ENCODE measurements around the gene WNK4. TPM values are rescaled to one million over a fixed set of nuclear protein-coding genes. Genes with fewer than 3 reads are reported as not detected.

WNK4 gene
- total RNA-seq, 1 experiment from 2014 or later: 11.9 TPM

GRCh38 chr17:42817866-42818265 is 37.5 kb downstream of the WNK4 start:
- no peak overlapping the region for H3K27ac ChIP-seq
- H3F3A ChIP-seq (ENCODE audit: insufficient read depth, low read depth): peaks cover 10% of the 10 kb centered on the region
- ChIA-PET POLR2A (ENCODE audit: unreplicated experiment) (interaction anchor here (0.6 kb wide), 1 partner anchor 22 kb away, joined by 4 read pairs; no protein-coding TSS in a partner anchor), CTCF (no interaction called here)
- H3K79me2 ChIP-seq (ENCODE audit: low read depth): peaks cover 4% of the 10 kb centered on the region
- peaks cover 35% of the 10 kb centered on the region for H3K36me3 ChIP-seq (ENCODE audit: low read depth)
- H4K20me1 ChIP-seq (ENCODE audit: insufficient read depth): no peaks in the 10 kb centered on the region
- no peaks in the 10 kb centered on the region for H3K9me3 ChIP-seq (ENCODE audit: insufficient read depth, low read depth)
- H3K9me2 ChIP-seq (ENCODE audit: insufficient read depth): no peaks in the 10 kb centered on the region
- H3K4me3 ChIP-seq: no peak overlapping the region
- BruUV-seq (replicated peaks): no TSS peak
- intact Hi-C loops (cut with micrococcal nuclease; ENCODE audit: unreplicated experiment): no loop called here
- H3K4me2 ChIP-seq: no peak overlapping the region
- H3K27me3 ChIP-seq (ENCODE audit: insufficient read depth, low read depth): no peaks in the 10 kb centered on the region
- peaks cover 2% of the 10 kb centered on the region for H3K4me1 ChIP-seq (replicated peaks; ENCODE audit: insufficient read depth)
- DNase-seq: no peak
- TF ChIP-seq CTCF (conservative IDR thresholded peaks at IDR 0.05) (no peak), EZH2 (IDR thresholded peaks at IDR 0.05; ENCODE audit: low read depth) (no peak)
- no peak overlapping the region for H2AFZ ChIP-seq

- peaks cover 10% of the 10 kb centered on the region for H3K79me2 ChIP-seq (ENCODE audit: low read depth)
- H3K4me2 ChIP-seq: no peak overlapping the region
- no peak overlapping the region for H3K27ac ChIP-seq
- H4K20me1 ChIP-seq (ENCODE audit: insufficient read depth): no peaks in the 10 kb centered on the region
- no peak overlapping the region for H2AFZ ChIP-seq
- BruUV-seq (replicated peaks): no TSS peak
- H3K4me3 ChIP-seq: no peak overlapping the region
- H3K4me1 ChIP-seq (replicated peaks; ENCODE audit: insufficient read depth): peaks cover 7% of the 10 kb centered on the region
- no peaks in the 10 kb centered on the region for H3K9me3 ChIP-seq (ENCODE audit: insufficient read depth, low read depth)
- TF ChIP-seq CTCF (conservative IDR thresholded peaks at IDR 0.05) (no peak), EZH2 (IDR thresholded peaks at IDR 0.05; ENCODE audit: low read depth) (no peak)
- H3F3A ChIP-seq (ENCODE audit: insufficient read depth, low read depth): peaks cover 10% of the 10 kb centered on the region
- DNase-seq: no peak
- no peaks in the 10 kb centered on the region for H3K27me3 ChIP-seq (ENCODE audit: insufficient read depth, low read depth)
- no peaks in the 10 kb centered on the region for H3K9me2 ChIP-seq (ENCODE audit: insufficient read depth)
- intact Hi-C loops (cut with micrococcal nuclease; ENCODE audit: unreplicated experiment): no loop called here
- H3K36me3 ChIP-seq (ENCODE audit: low read depth): peaks cover 35% of the 10 kb centered on the region
- CTCF ChIA-PET: no interaction called here
- POLR2A ChIA-PET (ENCODE audit: unreplicated experiment): interaction anchor here (0.6 kb wide), 1 partner anchor 22 kb away, joined by 4 read pairs; no protein-coding TSS in a partner anchor
Measured at GRCh38 chr17:42818379-42818778, 38.0 kb downstream of the WNK4 start.

GRCh38 chr17:42819939-42820535 is 39.6 kb downstream of the WNK4 start:
- no peak for TF ChIP-seq EZH2 (IDR thresholded peaks at IDR 0.05; ENCODE audit: low read depth)
- peak; percentile 83 for TF ChIP-seq CTCF (conservative IDR thresholded peaks at IDR 0.05)
- BruUV-seq (replicated peaks): no TSS peak
- Histone ChIP-seq H2AFZ (no peak overlapping the region), H3K9me3 (ENCODE audit: insufficient read depth, low read depth) (no peaks in the 10 kb centered on the region), H3K27ac (no peak overlapping the region), H3K79me2 (ENCODE audit: low read depth) (peaks cover 16% of the 10 kb centered on the region), H3K4me3 (no peak overlapping the region), H3K4me2 (no peak overlapping the region), H3K9me2 (ENCODE audit: insufficient read depth) (no peaks in the 10 kb centered on the region), H3K36me3 (ENCODE audit: low read depth) (peaks cover 31% of the 10 kb centered on the region), H3F3A (ENCODE audit: insufficient read depth, low read depth) (peaks cover 10% of the 10 kb centered on the region), H3K27me3 (ENCODE audit: insufficient read depth, low read depth) (no peaks in the 10 kb centered on the region), H3K4me1 (replicated peaks; ENCODE audit: insufficient read depth) (peaks cover 10% of the 10 kb centered on the region), H4K20me1 (ENCODE audit: insufficient read depth) (no peaks in the 10 kb centered on the region)
- ChIA-PET CTCF (interaction anchor here (0.5 kb wide), 1 partner anchor 926 kb away, joined by 3 read pairs; no protein-coding TSS in a partner anchor), POLR2A (ENCODE audit: unreplicated experiment) (interaction anchor here (0.5 to 0.6 kb wide), 2 partner anchors 17 to 541 kb away, joined by 4 to 9 read pairs; no protein-coding TSS in a partner anchor)
- peak; percentile 40 to 58 for DNase-seq
- intact Hi-C loops (cut with micrococcal nuclease; ENCODE audit: unreplicated experiment): loop anchor here (5.0 kb wide), 2 partner anchors 98 to 243 kb away; partner anchors contain the start of gene PSMC3IP
